Activated CD4-positive, alpha-beta T cell treated with anti-CD3 and anti-CD28 coated beads, Interleukin-2, amount 10 ng/mL, durations not matched to agents 24 days and 14 days (primary cell): ENCODE results near the gene ONECUT3. TPM values are rescaled to one million over a fixed set of nuclear protein-coding genes. Genes with fewer than 3 reads are reported as not detected.

Experiments
- DNase-seq: peaks from one replicate; pipeline ENCODE4 v3.0.0; 2022
- H3K27ac Mint-ChIP-seq: one replicate; pipeline ENCODE4 v1.8.0; 2022; ENCODE audit warnings: mild to moderate bottlenecking, mixed read lengths
- H3K27me3 Mint-ChIP-seq: one replicate; pipeline ENCODE4 v1.8.0; 2022; ENCODE audit warnings: mixed read lengths
- H3K36me3 Mint-ChIP-seq: one replicate; pipeline ENCODE4 v1.8.0; 2022; ENCODE audit warnings: low read depth, mild to moderate bottlenecking, mixed read lengths
- H3K4me1 Mint-ChIP-seq: one replicate; pipeline ENCODE4 v1.8.0; 2021; ENCODE audit warnings: mixed read lengths
- H3K4me3 Mint-ChIP-seq: one replicate; pipeline ENCODE4 v1.8.0; 2022; ENCODE audit warnings: mild to moderate bottlenecking, moderate library complexity, mixed read lengths
- H3K9me3 Mint-ChIP-seq: one replicate; pipeline ENCODE4 v1.8.0; 2021; ENCODE audit warnings: mixed read lengths
- intact Hi-C: fragments of 100-400 bp; cut with micrococcal nuclease; formaldehyde crosslinking; loops from one replicate; pipeline ENCODE4 v1.15.1; 2023
- total RNA-seq: library from RNA; stranded (reverse); gene quantifications from 2 replicates; pipeline ENCODE4 v1.2.3, GENCODE V29; 2022

ONECUT3 gene
- total RNA-seq, 1 donor from 2014 or later: not detected

DNA sequence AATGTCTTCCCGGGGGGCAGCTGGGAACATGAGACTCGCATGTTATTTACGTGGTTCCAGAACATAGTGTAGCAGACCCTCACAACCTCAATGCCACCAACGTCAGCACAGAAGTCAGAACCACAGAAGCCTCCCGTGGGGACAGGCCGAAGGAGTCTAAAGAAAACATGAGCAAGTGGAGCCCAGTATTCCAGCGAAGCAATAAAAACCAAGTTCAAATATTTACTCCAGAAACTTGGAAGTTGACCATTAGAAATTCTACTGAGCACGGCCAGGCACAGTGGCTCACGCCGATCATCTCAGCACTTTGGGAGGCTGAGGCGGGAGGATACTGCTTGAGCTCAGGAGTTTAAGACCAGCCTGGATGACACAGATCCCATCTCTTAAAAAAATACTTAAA, 76.7 kb downstream of the ONECUT3 start:
- Mint-ChIP-seq H3K36me3 (peaks cover 9% of the 10 kb centered on the region), H3K27ac (no peak overlapping the region), H3K4me3 (no peak overlapping the region), H3K9me3 (no peaks in the 10 kb centered on the region), H3K27me3 (no peaks in the 10 kb centered on the region), H3K4me1 (peaks cover 4% of the 10 kb centered on the region)
- DNase-seq: no peak
- intact Hi-C loops: no loop called here

DNA sequence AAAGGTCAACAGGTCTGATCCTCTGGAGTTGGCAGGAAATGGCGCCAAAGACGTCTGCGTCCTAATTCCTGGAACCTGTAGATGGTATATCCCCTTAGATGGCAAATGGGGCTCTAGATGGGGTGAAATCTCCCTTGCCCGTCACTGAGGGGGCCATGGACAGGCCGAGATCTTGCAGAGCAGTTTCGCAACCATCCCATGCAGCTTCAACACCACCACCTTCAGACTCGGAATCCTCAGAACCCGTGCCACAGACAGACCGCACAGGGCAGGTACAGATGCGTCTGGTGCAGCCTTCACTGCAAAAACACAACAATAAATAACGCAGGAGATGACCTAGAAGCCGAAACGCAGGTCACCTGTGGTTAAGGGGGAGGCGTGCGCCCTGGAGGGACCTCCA, 77.3 kb downstream of the ONECUT3 start:
- peaks cover 9% of the 10 kb centered on the region for H3K36me3 Mint-ChIP-seq
- no peak for DNase-seq
- peaks cover 4% of the 10 kb centered on the region for H3K4me1 Mint-ChIP-seq
- intact Hi-C loops: no loop called here
- no peak overlapping the region for H3K4me3 Mint-ChIP-seq
- H3K27ac Mint-ChIP-seq: no peak overlapping the region
- no peaks in the 10 kb centered on the region for H3K27me3 Mint-ChIP-seq
- H3K9me3 Mint-ChIP-seq: no peaks in the 10 kb centered on the region

Other genes with a start within 250 kb of the ONECUT3 start
- 5.4 and 6.6 TPM in 2 replicates for gene ADAMTSL5, start 240.5 kb upstream of the ONECUT3 start, total RNA-seq
- not detected in 2 replicates for gene PLK5, start 229.4 kb upstream of the ONECUT3 start, total RNA-seq
- 15.9 and 16.1 TPM in 2 replicates for gene MEX3D, start 185.2 kb upstream of the ONECUT3 start, total RNA-seq
- gene MBD3, start 160.6 kb upstream of the ONECUT3 start, total RNA-seq: 132 and 140 TPM in 2 replicates
- gene UQCR11, start 148.0 kb upstream of the ONECUT3 start, total RNA-seq: 194 and 195 TPM in 2 replicates
- 147 and 154 TPM in 2 replicates for gene TCF3, start 100.9 kb upstream of the ONECUT3 start, total RNA-seq
- 3.6 and 4.2 TPM in 2 replicates for gene ATP8B3, start 58.8 kb downstream of the ONECUT3 start, total RNA-seq
- gene REXO1, start 95.0 kb downstream of the ONECUT3 start, total RNA-seq: 56.3 and 61.4 TPM in 2 replicates
- gene KLF16, start 110.1 kb downstream of the ONECUT3 start, total RNA-seq: 37.0 and 38.1 TPM in 2 replicates
- gene ABHD17A, start 132.0 kb downstream of the ONECUT3 start, total RNA-seq: 104 and 107 TPM in 2 replicates
- gene ADAT3, start 151.9 kb downstream of the ONECUT3 start, total RNA-seq: 8.8 and 10.6 TPM in 2 replicates
- 39.2 and 42.4 TPM in 2 replicates for gene SCAMP4, start 151.9 kb downstream of the ONECUT3 start, total RNA-seq
- 91.7 and 92.8 TPM in 2 replicates for gene CSNK1G2, start 187.7 kb downstream of the ONECUT3 start, total RNA-seq